Measurements from ENCODE around the gene MIPOL1. TPM values are rescaled to one million over a fixed set of nuclear protein-coding genes. Genes with fewer than 3 reads are reported as not detected.

MIPOL1 gene
- total RNA-seq, 1 donor from 2014 or later: 8.9 TPM

DNA sequence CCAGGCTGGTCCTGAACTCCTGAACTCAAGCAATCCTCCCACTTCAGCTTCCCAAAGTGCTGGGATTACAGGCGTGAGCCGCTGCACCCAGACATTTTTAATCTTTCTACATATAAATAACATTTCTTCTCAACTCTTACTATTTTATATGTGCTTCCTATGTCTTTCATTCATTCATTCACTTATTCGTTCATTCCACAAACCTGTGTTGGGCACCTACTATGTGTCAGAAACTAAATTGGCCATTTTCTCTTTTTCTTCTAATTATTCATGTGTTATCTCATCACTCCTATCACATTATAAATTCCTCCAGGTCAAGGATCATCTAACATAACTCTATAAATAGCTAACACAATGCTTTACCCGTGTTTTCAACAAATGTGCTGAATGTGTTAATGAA, 373.7 kb downstream of the MIPOL1 start:
- Histone ChIP-seq H3K9me3 (replicated peaks) (no peaks in the 10 kb centered on the region), H3K27me3 (ENCODE audit: low read depth) (peaks cover 36% of the 10 kb centered on the region), H3K27ac (replicated peaks) (no peak overlapping the region), H3K4me1 (peaks cover 5% of the 10 kb centered on the region), H3K36me3 (no peaks in the 10 kb centered on the region), H3K4me3 (no peak overlapping the region)
- no peak for DNase-seq
- intact Hi-C loops (cut with micrococcal nuclease): no loop called here
- TF ChIP-seq, protein P1, sequence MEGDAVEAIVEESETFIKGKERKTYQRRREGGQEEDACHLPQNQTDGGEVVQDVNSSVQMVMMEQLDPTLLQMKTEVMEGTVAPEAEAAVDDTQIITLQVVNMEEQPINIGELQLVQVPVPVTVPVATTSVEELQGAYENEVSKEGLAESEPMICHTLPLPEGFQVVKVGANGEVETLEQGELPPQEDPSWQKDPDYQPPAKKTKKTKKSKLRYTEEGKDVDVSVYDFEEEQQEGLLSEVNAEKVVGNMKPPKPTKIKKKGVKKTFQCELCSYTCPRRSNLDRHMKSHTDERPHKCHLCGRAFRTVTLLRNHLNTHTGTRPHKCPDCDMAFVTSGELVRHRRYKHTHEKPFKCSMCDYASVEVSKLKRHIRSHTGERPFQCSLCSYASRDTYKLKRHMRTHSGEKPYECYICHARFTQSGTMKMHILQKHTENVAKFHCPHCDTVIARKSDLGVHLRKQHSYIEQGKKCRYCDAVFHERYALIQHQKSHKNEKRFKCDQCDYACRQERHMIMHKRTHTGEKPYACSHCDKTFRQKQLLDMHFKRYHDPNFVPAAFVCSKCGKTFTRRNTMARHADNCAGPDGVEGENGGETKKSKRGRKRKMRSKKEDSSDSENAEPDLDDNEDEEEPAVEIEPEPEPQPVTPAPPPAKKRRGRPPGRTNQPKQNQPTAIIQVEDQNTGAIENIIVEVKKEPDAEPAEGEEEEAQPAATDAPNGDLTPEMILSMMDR (IDR thresholded peaks at IDR 0.05; ENCODE audit: borderline replicate concordance): no peak

DNA sequence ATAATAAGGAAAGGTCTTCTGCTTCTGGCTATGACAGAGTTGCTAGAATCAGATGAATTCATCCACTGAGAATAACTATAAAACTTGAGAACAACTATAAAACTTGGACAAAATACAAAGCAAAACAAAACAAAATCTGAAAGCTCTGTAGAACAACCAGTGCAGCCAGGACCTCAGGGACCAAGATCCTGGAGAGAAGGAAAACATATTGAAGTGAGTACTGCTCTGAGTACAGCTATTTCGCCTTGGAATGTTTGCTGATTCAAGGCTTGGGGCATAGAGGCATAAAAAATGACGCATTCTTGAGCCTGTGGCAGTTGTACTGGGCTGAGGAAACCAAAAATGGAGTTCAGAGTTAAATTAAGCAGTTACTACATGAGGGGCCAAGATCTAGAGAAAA, 375.6 kb downstream of the MIPOL1 start:
- Histone ChIP-seq H3K36me3 (no peaks in the 10 kb centered on the region), H3K9me3 (replicated peaks) (no peaks in the 10 kb centered on the region), H3K27me3 (ENCODE audit: low read depth) (peaks cover 53% of the 10 kb centered on the region), H3K4me3 (no peak overlapping the region), H3K4me1 (no peaks in the 10 kb centered on the region), H3K27ac (replicated peaks) (no peak overlapping the region)
- intact Hi-C loops (cut with micrococcal nuclease): no loop called here
- DNase-seq: no peak
- TF ChIP-seq, protein P1 (IDR thresholded peaks at IDR 0.05; ENCODE audit: borderline replicate concordance): no peak

DNA sequence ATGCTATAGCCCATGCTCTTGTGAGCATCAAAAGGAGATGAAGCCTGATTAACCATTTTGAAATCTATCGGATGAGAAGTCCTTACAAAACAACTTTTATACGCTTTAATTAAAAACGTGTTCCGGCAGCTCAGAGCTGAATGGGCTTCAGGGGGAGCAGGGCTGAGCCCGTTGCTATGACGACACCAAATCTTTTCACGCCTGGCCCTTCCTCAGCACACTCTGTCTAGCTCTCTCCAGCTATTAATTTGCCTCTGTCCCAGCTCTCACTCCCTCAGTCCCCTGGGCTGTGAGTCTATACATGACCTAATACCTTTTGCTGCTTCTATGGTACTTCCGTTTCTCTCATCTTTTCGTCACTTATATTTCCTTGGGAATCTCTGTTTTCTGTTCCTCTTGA, 381.5 kb downstream of the MIPOL1 start:
- Histone ChIP-seq H3K27me3 (ENCODE audit: low read depth) (peaks cover 92% of the 10 kb centered on the region), H3K27ac (replicated peaks) (no peak overlapping the region), H3K4me3 (no peak overlapping the region), H3K36me3 (no peaks in the 10 kb centered on the region), H3K9me3 (replicated peaks) (no peaks in the 10 kb centered on the region), H3K4me1 (peaks cover 9% of the 10 kb centered on the region)
- no peak for DNase-seq
- TF ChIP-seq, protein P1 (IDR thresholded peaks at IDR 0.05; ENCODE audit: borderline replicate concordance): no peak
- intact Hi-C loops (cut with micrococcal nuclease): no loop called here

DNA sequence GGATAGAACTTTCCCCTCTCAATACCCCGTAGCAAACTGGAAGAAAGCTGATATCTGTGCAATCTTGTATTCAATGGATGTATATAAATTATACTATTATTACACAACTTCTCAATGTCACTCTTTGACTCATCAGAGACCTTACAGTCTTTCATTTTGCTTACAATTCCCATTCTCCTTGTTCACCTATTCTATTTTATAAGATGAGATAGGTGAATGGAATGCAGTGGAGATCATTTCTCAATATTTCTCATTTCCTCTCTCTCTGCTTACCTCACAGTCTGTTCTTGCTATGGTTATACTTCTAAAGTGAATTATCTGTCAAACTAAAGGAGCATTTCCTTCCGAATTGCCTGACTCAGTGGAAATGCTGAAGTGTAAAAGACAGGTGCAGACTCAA, 382.4 kb downstream of the MIPOL1 start:
- Histone ChIP-seq H3K27ac (replicated peaks) (no peak overlapping the region), H3K9me3 (replicated peaks) (no peaks in the 10 kb centered on the region), H3K4me3 (no peak overlapping the region), H3K4me1 (peaks cover 17% of the 10 kb centered on the region), H3K36me3 (no peaks in the 10 kb centered on the region), H3K27me3 (ENCODE audit: low read depth) (peaks cover 97% of the 10 kb centered on the region)
- TF ChIP-seq, protein P1 (IDR thresholded peaks at IDR 0.05; ENCODE audit: borderline replicate concordance): no peak
- DNase-seq: no peak
- intact Hi-C loops (cut with micrococcal nuclease): no loop called here

DNA sequence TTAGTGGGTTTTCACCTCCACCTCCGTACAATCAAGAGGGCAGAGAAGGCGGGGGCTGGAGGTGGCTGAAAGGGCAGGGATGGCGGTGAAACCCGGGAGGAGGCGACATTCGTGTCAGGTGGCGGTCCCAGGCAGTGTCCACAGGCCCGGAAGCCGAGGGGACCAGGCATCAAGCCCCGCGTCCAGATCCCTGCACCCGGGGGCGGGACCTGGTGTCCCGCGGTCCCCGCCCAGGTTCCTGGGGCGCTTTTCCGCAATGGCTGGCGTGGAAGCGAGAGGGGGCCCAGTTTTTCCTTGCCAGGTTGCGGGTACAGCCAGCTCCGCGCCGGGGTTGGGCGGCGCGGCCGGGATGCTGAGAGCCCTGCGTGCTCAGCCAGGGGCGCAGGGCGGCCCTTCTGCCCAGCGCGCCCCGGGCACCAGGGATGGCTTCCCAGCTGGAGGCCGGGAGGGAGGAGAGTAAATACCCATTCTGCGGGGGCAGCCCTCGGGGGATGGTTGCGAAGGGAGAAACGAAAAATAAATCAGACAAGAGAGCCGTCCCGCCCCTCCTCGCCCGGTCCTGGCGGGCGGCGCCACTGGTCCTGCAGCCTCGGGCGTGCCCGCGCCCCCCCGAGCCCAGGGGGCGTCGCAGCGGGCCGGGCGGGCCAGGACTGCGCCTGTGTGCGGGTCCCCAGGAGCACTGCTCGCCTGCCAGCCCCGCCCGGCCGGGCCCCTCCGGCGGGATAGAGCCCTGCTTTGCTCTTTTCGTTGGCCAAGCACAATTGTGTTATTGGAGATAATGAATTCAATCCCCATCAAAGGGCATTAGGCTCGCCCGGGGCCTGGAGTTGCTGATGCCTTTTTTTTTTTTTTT, 385.8 kb downstream of the MIPOL1 start:
- TF ChIP-seq, protein P1 (IDR thresholded peaks at IDR 0.05; ENCODE audit: borderline replicate concordance): no peak
- Histone ChIP-seq H3K9me3 (replicated peaks) (no peaks in the 10 kb centered on the region), H3K27me3 (ENCODE audit: low read depth) (peaks cover 99% of the 10 kb centered on the region), H3K36me3 (no peaks in the 10 kb centered on the region), H3K4me1 (peaks cover 29% of the 10 kb centered on the region), H3K4me3 (peak overlapping the region; percentile 31), H3K27ac (replicated peaks) (no peak overlapping the region)
- intact Hi-C loops (cut with micrococcal nuclease): no loop called here
- no peak for DNase-seq
